AG08396 (cell line): ENCODE results near the gene COQ3.

Source experiments
- DNase-seq: peaks from one replicate; pipeline ENCODE4 v3.0.0; 2012; ENCODE audit warnings: low spot score, mixed read lengths

Gene COQ3

GRCh38 chr6:99393698-99394531 lies at the start of gene COQ3:
Gene COQ3, minus strand, starts transcription at chr6:99394195. Its CDS starts 16 bp downstream, at chr6:99394179.
- DNase-seq = peak; percentile 93

- DNase-seq = no peak
Observed at GRCh38 chr6:99434702-99435530, 40.9 kb upstream of the COQ3 start.

- DNase-seq = no peak
Observed at GRCh38 chr6:99432877-99433276, 38.9 kb upstream of the COQ3 start.

- no peak for DNase-seq
Observed at GRCh38 chr6:99431901-99432300, 37.9 kb upstream of the COQ3 start.

- DNase-seq = no peak
Observed at GRCh38 chr6:99427988-99428387, 34.0 kb upstream of the COQ3 start.

- no peak for DNase-seq
Observed at GRCh38 chr6:99426451-99426757, 32.4 kb upstream of the COQ3 start.

GRCh38 chr6:99425647-99426450 lies 31.9 kb upstream of the COQ3 start:
- peak; percentile 52 for DNase-seq

GRCh38 chr6:99424761-99425646 lies 31.0 kb upstream of the COQ3 start, which contains the start of gene PNISR:
Gene PNISR, minus strand, starts transcription at chr6:99425308. Its CDS starts 10,649 bp downstream, at chr6:99414659.
- DNase-seq = peak; percentile 89

GRCh38 chr6:99424022-99424421 lies 30.0 kb upstream of the COQ3 start:
- no peak for DNase-seq

- no peak for DNase-seq
Observed at GRCh38 chr6:99422912-99423311, 28.9 kb upstream of the COQ3 start.

GRCh38 chr6:99416892-99417767 lies 23.1 kb upstream of the COQ3 start:
- no peak for DNase-seq

- no peak for DNase-seq
Observed at GRCh38 chr6:99416226-99416625, 22.2 kb upstream of the COQ3 start.

GRCh38 chr6:99415446-99415845 lies 21.5 kb upstream of the COQ3 start:
- no peak for DNase-seq

GRCh38 chr6:99412065-99412464 lies 18.1 kb upstream of the COQ3 start:
- DNase-seq = no peak

- no peak for DNase-seq
Observed at GRCh38 chr6:99409672-99410071, 15.7 kb upstream of the COQ3 start.

- DNase-seq = no peak
Observed at GRCh38 chr6:99407076-99407475, 13.1 kb upstream of the COQ3 start.

GRCh38 chr6:99402448-99402847 lies 8.5 kb upstream of the COQ3 start:
- no peak for DNase-seq

GRCh38 chr6:99397287-99397686 lies 3.3 kb upstream of the COQ3 start:
- no peak for DNase-seq

GRCh38 chr6:99393366-99393697 lies 663 bp downstream of the COQ3 start:
- DNase-seq = no peak

GRCh38 chr6:99390896-99391295 lies 3.1 kb downstream of the COQ3 start:
- no peak for DNase-seq
